NT2/D1 (cell line): ENCODE measurements around the gene HENMT1.

Source experiments
- SUZ12 ChIP-seq: IDR thresholded peaks from 2 replicates; pipeline ENCODE4 v1.6.1; 2011; ENCODE audit not compliant: insufficient read length, insufficient read depth; ENCODE audit errors: extremely low read depth
- ZNF274 ChIP-seq: IDR thresholded peaks from 2 replicates; pipeline ENCODE4 v1.6.1; 2011; ENCODE audit warnings: mild to moderate bottlenecking, low read depth, low read length

DNA sequence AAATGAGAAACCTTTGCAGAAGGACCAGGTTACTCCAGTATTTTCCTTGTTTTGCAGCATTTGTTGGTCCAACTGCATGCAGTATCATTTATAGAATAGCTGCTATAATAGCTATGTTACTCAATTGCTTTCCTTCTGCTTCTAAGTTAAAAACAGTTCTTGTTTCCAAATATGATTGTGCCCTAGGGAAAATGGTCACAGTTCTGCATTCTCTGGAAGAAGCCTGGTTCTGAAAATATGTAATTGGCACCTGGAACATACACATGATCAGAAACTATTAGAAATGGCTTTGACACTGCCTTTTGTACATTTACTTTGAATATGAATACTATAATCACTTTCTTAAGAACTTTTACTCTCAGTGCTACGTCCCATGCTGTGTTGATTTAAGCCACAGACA lies 33.6 kb downstream of the HENMT1 start:
- TF ChIP-seq ZNF274 (no peak), SUZ12 (no peak)
